ENCODE measurements around the gene GHRL. TPM values are rescaled to one million over a fixed set of nuclear protein-coding genes. Genes with fewer than 3 reads are reported as not detected.

The GHRL gene
- total RNA-seq, 1 experiment from 2014 or later, result not detected

DNA sequence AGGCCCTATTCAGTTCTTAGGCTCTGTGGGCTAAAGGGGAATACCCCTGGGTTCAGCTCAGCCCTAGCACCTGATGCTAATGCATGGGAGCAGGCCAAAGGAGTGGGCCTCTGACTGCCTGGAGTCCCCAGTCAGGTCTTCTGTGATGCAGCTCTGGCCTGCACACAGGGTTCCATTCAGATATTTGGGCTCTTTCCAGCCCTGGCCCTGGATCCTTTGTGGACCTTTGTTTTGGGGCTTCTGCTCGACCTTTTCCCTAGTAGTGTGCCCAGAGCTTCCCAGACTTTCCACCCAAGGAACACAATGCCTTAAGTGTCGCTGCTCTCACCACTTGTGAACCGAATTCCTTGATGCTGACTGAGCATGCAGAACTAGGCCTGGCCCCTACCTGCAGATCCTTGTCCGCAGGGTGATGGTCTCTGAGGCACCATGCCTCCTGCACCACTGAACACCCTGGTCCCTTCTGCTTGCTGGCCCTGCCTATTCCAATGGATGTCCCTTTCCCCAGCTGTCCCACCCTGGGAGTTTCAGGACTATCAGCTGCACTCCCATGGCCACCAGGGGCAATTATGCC is 23.1 kb upstream of the GHRL start:
- no peak overlapping the region for H3K4me3 ChIP-seq (ENCODE audit: insufficient read depth, low read depth, low read length)
- DNase-seq, result no peak
- peaks cover 63% of the 10 kb centered on the region for H3K36me3 ChIP-seq (replicated peaks; ENCODE audit: control insufficient read depth, insufficient read depth, low read length)
- H3K27me3 ChIP-seq (ENCODE audit: control insufficient read depth, insufficient read depth, low read length), result no peaks in the 10 kb centered on the region

- H3K27me3 ChIP-seq (ENCODE audit: control insufficient read depth, insufficient read depth, low read length), result no peaks in the 10 kb centered on the region
- no peak for DNase-seq
- peaks cover 64% of the 10 kb centered on the region for H3K36me3 ChIP-seq (replicated peaks; ENCODE audit: control insufficient read depth, insufficient read depth, low read length)
- no peak overlapping the region for H3K4me3 ChIP-seq (ENCODE audit: insufficient read depth, low read depth, low read length)
Measured at GRCh38 chr3:10315101-10315500, 22.4 kb upstream of the GHRL start.

DNA sequence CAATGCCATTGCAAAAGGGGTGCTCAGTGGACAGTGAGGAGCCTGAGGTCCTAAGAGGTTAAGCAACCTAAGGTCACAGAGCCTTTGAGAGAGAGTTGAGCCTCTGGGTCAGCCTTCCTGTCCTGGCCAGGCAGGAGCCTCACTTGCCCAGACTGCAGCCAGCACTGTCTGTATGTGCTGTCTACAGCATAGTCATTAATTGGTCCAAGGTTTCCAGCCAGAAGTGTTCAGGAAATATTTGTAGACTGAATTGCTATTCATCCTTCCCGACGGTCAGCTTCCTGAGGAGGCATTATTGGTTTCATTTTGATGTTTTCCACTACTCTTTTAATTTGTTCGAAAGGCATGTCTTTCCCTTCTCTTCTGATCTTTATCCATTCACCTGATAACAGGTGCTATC is 20.1 kb upstream of the GHRL start:
- Histone ChIP-seq H3K27me3 (ENCODE audit: control insufficient read depth, insufficient read depth, low read length) (no peaks in the 10 kb centered on the region), H3K4me3 (ENCODE audit: insufficient read depth, low read depth, low read length) (no peak overlapping the region)
- DNase-seq, result no peak

DNA sequence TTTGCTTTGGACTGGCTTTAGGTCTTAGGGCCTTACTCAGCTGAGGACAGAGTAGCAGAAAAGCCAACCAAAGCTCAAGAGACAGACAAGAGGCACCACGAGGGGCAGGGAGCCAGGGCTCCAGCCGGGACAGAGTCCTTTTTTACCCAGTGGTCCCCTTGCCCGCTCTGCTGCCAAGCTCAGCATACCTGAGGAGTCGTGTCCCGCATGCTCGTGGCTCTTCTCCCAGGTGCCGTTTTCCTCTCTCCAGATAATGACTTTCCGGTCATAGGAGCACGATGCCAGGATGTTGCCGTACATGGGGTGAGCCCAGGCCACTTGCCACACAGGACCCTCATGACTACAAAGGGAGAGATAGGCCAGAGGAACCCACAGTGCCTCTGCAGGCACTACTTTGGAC is 19.6 kb upstream of the GHRL start:
- no peaks in the 10 kb centered on the region for H3K27me3 ChIP-seq (ENCODE audit: control insufficient read depth, insufficient read depth, low read length)
- no peak overlapping the region for H3K4me3 ChIP-seq (ENCODE audit: insufficient read depth, low read depth, low read length)
- DNase-seq, result no peak
- H3K36me3 ChIP-seq (replicated peaks; ENCODE audit: control insufficient read depth, insufficient read depth, low read length), result peaks cover 56% of the 10 kb centered on the region

More for the DNA sequence above, 20.1 kb upstream of the GHRL start:
- H3K36me3 ChIP-seq (replicated peaks; ENCODE audit: control insufficient read depth, insufficient read depth, low read length), result peaks cover 57% of the 10 kb centered on the region

GRCh38 chr3:10311710-10312109 is 19.0 kb upstream of the GHRL start:
- Histone ChIP-seq H3K4me3 (ENCODE audit: insufficient read depth, low read depth, low read length) (no peak overlapping the region), H3K36me3 (replicated peaks; ENCODE audit: control insufficient read depth, insufficient read depth, low read length) (peaks cover 55% of the 10 kb centered on the region), H3K27me3 (ENCODE audit: control insufficient read depth, insufficient read depth, low read length) (no peaks in the 10 kb centered on the region)
- DNase-seq, result no peak

DNA sequence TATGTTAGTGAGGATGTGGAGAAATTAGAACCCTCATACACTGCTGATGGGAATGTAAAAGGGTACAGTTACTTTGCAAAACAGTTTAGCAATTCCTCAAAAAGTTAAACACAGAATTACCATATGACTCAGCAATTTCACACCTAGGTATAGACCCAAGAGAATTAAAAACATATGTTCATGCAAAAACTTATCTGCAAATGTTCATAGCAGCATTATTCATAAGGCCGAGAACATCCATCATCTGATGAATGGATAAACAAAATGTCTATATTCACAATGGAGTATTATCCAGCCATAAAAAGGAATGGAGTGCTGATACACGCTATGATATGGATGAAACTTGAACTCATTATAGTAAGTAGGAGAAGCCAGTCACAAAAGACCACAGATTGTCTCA is 17.8 kb upstream of the GHRL start:
- no peak for DNase-seq
- peaks cover 51% of the 10 kb centered on the region for H3K36me3 ChIP-seq (replicated peaks; ENCODE audit: control insufficient read depth, insufficient read depth, low read length)
- H3K4me3 ChIP-seq (ENCODE audit: insufficient read depth, low read depth, low read length), result no peak overlapping the region
- no peaks in the 10 kb centered on the region for H3K27me3 ChIP-seq (ENCODE audit: control insufficient read depth, insufficient read depth, low read length)

- Histone ChIP-seq H3K27me3 (ENCODE audit: control insufficient read depth, insufficient read depth, low read length) (no peaks in the 10 kb centered on the region), H3K36me3 (replicated peaks; ENCODE audit: control insufficient read depth, insufficient read depth, low read length) (peaks cover 52% of the 10 kb centered on the region), H3K4me3 (ENCODE audit: insufficient read depth, low read depth, low read length) (no peak overlapping the region)
- DNase-seq, result no peak
Measured at GRCh38 chr3:10309736-10310135, 17.0 kb upstream of the GHRL start.

GRCh38 chr3:10308678-10309077 is 15.9 kb upstream of the GHRL start:
- H3K4me3 ChIP-seq (ENCODE audit: insufficient read depth, low read depth, low read length), result no peak overlapping the region
- H3K36me3 ChIP-seq (replicated peaks; ENCODE audit: control insufficient read depth, insufficient read depth, low read length), result peaks cover 55% of the 10 kb centered on the region
- DNase-seq, result no peak
- H3K27me3 ChIP-seq (ENCODE audit: control insufficient read depth, insufficient read depth, low read length), result no peaks in the 10 kb centered on the region

DNA sequence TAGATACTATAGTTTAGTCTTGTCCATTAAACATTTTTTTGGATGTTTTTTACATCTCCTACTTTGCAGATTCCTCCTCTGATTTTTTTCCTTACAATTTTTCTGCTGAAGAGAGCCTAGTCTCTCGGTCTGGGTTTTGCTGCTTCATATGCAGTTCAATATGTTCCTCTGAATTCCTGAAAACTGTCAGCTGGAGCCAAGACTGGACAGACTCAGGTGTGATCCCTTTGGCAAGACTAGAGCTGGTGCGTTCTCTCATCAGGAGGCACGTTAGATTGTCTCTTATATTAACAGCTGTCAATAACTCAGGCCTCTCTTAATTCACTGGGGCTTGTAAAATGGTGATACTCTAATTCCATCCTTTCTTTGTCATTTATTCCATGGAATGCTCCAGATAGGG is 13.4 kb upstream of the GHRL start:
- peaks cover 51% of the 10 kb centered on the region for H3K36me3 ChIP-seq (replicated peaks; ENCODE audit: control insufficient read depth, insufficient read depth, low read length)
- no peak for DNase-seq
- no peak overlapping the region for H3K4me3 ChIP-seq (ENCODE audit: insufficient read depth, low read depth, low read length)
- no peaks in the 10 kb centered on the region for H3K27me3 ChIP-seq (ENCODE audit: control insufficient read depth, insufficient read depth, low read length)

DNA sequence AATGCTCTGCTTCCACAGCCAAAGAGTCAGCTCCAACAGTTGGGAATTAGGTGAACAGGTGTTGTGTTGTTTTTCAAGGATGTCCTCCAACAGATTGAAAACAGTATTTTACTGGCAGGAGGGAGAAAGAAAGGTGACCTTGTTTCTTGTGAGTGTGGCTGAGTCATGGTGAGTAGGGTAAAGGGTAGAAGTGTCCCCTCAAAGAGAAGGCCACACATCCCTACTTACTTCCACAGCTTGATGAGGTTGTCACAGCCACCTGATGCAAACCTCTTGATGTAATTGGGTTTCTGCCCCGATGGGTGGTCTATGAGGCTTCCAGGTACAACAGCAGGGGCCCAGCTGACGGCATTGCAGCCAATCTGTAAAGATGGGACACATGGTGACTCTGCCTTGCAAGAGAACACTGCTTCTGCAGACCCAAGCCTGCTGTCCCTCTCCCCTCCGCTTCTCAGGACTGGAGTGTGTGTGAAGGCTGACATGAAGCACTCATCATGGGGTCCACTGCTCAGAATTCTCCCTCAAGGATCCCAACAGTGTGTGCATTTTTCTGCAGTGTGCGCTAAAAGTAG is 12.7 kb upstream of the GHRL start:
- Histone ChIP-seq H3K36me3 (replicated peaks; ENCODE audit: control insufficient read depth, insufficient read depth, low read length) (peaks cover 53% of the 10 kb centered on the region), H3K4me3 (ENCODE audit: insufficient read depth, low read depth, low read length) (no peak overlapping the region), H3K27me3 (ENCODE audit: control insufficient read depth, insufficient read depth, low read length) (no peaks in the 10 kb centered on the region)
- DNase-seq, result no peak

DNA sequence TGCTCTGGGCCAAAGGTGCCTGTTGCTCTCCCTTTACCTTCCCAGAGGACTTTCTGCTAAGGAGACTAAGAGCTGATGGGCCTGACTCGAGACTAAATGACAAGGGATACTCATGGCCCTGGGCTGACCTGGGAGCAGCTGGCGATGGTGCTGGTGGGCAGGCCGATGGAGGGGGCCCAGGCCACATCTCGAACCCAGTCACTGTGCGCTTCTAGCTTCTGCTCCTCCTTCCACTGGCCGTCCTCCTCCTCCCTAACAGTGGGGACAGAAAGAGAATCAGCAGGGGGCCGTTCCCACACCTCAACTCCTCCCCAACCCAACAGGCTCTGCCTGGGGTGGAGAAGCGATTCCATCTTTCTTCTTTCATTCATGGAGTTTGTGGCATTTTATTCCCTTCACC is 12.2 kb upstream of the GHRL start:
- H3K36me3 ChIP-seq (replicated peaks; ENCODE audit: control insufficient read depth, insufficient read depth, low read length), result peaks cover 57% of the 10 kb centered on the region
- no peak overlapping the region for H3K4me3 ChIP-seq (ENCODE audit: insufficient read depth, low read depth, low read length)
- H3K27me3 ChIP-seq (ENCODE audit: control insufficient read depth, insufficient read depth, low read length), result no peaks in the 10 kb centered on the region
- DNase-seq, result no peak

- DNase-seq, result no peak
- H3K4me3 ChIP-seq (ENCODE audit: insufficient read depth, low read depth, low read length), result no peak overlapping the region
- H3K36me3 ChIP-seq (replicated peaks; ENCODE audit: control insufficient read depth, insufficient read depth, low read length), result peaks cover 60% of the 10 kb centered on the region
- no peaks in the 10 kb centered on the region for H3K27me3 ChIP-seq (ENCODE audit: control insufficient read depth, insufficient read depth, low read length)
Measured at GRCh38 chr3:10303785-10304184, 11.0 kb upstream of the GHRL start.

DNA sequence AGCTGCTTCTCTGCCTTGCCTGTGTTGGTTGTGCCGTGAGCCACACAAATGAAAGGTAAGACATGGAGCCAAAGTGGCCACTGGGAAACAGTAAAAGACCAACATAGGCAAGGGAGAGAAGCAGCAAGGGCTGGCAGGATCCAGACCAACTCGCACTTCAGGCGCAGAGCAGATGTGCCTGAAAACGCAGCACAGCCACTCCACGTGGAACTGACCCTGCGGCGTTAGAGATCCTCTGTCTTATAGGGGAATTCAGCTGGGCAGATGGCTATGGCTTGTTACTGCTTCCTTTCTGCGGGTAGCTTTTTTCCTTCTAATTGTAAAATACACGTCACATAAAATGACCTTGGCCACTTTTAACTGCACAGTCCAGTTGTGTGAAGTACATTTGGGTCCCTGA is 10.4 kb upstream of the GHRL start:
- no peak for DNase-seq
- H3K27me3 ChIP-seq (ENCODE audit: control insufficient read depth, insufficient read depth, low read length), result no peaks in the 10 kb centered on the region
- H3K4me3 ChIP-seq (ENCODE audit: insufficient read depth, low read depth, low read length), result no peak overlapping the region
- peaks cover 58% of the 10 kb centered on the region for H3K36me3 ChIP-seq (replicated peaks; ENCODE audit: control insufficient read depth, insufficient read depth, low read length)

- DNase-seq, result no peak
- H3K4me3 ChIP-seq (ENCODE audit: insufficient read depth, low read depth, low read length), result no peak overlapping the region
- H3K36me3 ChIP-seq (replicated peaks; ENCODE audit: control insufficient read depth, insufficient read depth, low read length), result peaks cover 44% of the 10 kb centered on the region
- no peaks in the 10 kb centered on the region for H3K27me3 ChIP-seq (ENCODE audit: control insufficient read depth, insufficient read depth, low read length)
Measured at GRCh38 chr3:10300087-10300486, 7.3 kb upstream of the GHRL start.

DNA sequence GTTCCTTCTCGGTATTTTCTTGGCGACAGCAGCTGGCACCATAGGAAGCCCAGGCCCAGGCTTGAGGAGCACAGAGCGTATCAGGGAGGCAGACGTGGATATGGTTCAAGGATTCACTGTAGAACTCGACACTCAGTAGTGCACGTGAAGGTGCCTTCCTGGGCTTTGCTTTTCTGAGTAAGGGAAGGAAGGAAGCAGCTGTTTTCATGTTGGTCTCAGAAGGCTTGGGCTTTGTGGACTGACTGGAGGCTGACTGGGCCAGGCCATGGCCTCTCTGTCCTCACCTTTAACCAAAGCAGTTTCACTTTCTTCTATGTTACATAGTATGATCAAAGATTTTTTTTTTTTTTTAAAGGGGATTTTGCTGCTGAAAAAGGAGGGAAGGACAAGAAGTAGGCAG is 6.9 kb upstream of the GHRL start:
- no peaks in the 10 kb centered on the region for H3K27me3 ChIP-seq (ENCODE audit: control insufficient read depth, insufficient read depth, low read length)
- no peak overlapping the region for H3K4me3 ChIP-seq (ENCODE audit: insufficient read depth, low read depth, low read length)
- peaks cover 41% of the 10 kb centered on the region for H3K36me3 ChIP-seq (replicated peaks; ENCODE audit: control insufficient read depth, insufficient read depth, low read length)
- DNase-seq, result no peak

- H3K36me3 ChIP-seq (replicated peaks; ENCODE audit: control insufficient read depth, insufficient read depth, low read length), result peaks cover 36% of the 10 kb centered on the region
- H3K27me3 ChIP-seq (ENCODE audit: control insufficient read depth, insufficient read depth, low read length), result no peaks in the 10 kb centered on the region
- DNase-seq, result no peak
Measured at GRCh38 chr3:10299175-10299574, 6.4 kb upstream of the GHRL start.

More at GRCh38 chr3:10299175-10299574, 6.4 kb upstream of the GHRL start:
- H3K4me3 ChIP-seq (ENCODE audit: insufficient read depth, low read depth, low read length), result no peak overlapping the region
